Stimulated activated CD8-positive, alpha-beta memory T cell treated with anti-CD3 and anti-CD28 coated beads, Interleukin-7, amount 100 ng/mL, for 1 hour (primary cell): Measurements from ENCODE around the gene RSBN1.
A peak's percentile ranks its signal among the peaks of the same experiment; 100 is the strongest.
"Not testable (repeated sequence)": the region's sequence is repeated elsewhere in the genome, so short reads cannot be mapped to it uniquely, and the experiment has no call there.

Experiments used
- DNase-seq, 2 donors: peaks; one replicate each; pipeline ENCODE4 v3.0.0-alpha.2; 2020; ENCODE audit warnings: low read depth in 2 of 2

RSBN1 gene

GRCh38 chr1:113782406-113782805 is 29.9 kb downstream of the RSBN1 start:
- DNase-seq: no peak

- DNase-seq: no peak
These were observed 31.7 kb downstream of the RSBN1 start for GRCh38 chr1:113780374-113781146.

- no peak for DNase-seq
These were observed 32.7 kb downstream of the RSBN1 start for GRCh38 chr1:113779542-113779941.

- no peak for DNase-seq
These were observed 34.7 kb downstream of the RSBN1 start for GRCh38 chr1:113777561-113777960.

GRCh38 chr1:113770031-113770430 is 42.2 kb downstream of the RSBN1 start:
- DNase-seq: no peak

- no peak for DNase-seq
These were observed 42.7 kb downstream of the RSBN1 start for GRCh38 chr1:113769601-113769970.

- no peak for DNase-seq
These were observed 43.2 kb downstream of the RSBN1 start for GRCh38 chr1:113768916-113769600.

DNA sequence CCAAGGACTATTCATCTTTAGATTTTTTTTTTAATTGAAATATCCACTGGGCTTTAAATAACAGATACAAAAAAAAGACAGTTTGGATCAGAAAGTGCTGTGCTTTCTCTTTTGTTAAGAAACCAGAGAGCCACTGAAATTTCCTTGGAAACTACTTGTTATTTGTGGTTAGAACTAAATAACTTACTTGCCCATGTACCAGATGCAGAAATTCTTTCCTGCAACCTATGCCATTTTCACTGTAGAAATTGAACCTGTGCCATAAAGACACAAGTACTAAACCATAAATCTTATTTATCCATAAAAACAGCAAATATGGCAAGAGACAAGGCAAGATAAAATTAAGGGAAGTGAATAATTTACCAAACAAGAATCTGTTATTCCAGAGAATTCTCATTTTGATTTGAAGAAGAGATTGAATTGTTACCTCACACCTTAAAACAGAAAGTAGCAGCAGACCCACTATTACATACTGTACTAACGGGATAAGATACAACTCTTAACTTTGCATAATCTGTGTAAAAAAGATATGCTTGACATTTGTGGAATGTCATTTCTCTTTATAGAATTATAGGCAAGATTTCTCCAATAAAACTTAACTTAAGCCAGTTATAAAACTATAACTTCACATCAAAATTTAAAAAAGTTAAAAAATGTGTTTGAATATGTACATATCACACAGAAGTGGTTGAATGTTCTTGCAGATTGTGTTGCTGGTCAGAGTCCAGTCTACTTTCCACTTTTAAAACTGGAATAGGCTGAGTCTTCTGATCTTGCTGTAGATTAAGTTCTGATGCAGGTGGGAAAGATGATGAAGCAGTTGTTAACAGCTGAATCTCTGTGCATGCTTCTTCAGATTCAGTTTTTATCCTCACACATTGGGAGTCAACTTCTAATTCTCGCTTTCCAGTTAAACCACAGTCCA is 46.7 kb downstream of the RSBN1 start:
- DNase-seq: no peak

GRCh38 chr1:113763661-113764060 is 48.6 kb downstream of the RSBN1 start:
- DNase-seq: no peak

- no peak for DNase-seq
These were observed 50.3 kb downstream of the RSBN1 start for GRCh38 chr1:113761937-113762336.

GRCh38 chr1:113760102-113761080 is 51.9 kb downstream of the RSBN1 start:
- DNase-seq: no peak

DNA sequence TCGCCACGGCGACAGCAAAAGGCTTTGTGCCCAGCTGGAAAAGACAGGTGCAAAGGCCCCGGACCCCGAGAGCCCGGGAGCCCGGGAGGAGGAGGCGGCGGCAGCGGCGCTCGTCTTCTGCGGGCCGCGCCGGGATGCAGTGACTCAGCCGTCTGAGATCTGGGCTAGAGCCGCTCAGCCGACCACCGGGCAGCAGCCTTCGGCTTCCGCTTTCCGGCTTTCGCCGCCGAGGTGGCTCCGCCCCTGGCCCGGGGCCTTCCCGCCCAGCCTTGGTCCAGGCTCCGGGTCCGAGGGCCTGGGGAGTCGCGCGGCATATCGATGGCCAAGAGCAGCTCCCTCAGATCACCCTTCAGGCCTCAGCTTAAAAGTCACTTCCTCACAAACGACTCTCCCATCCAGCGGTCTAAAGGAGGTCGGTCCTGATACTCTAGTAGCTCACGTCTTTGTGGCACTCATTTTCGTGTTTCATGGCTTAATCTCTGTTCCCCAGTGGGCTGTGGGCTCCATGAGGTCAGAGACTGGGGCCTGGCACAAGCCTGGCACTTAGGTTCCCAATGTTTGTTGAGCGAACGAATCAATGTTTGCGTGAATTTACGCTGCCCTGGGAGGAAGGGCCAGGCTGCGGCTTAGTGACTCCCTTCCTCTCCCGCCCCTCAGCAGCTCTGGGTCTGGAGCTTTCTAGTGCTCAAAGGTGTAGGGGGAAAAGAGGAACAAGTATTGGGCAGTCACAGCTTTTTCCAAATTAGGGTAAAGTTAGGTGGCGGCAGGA is 52.8 kb downstream of the RSBN1 start, which contains the start of gene PHTF1:
TSS of gene PHTF1 (minus strand) at position 154 of the 769 bp plus-strand sequence. CDS start 783 bp downstream, outside the sequence.
- peak; percentile 35 to 40 for DNase-seq

DNA sequence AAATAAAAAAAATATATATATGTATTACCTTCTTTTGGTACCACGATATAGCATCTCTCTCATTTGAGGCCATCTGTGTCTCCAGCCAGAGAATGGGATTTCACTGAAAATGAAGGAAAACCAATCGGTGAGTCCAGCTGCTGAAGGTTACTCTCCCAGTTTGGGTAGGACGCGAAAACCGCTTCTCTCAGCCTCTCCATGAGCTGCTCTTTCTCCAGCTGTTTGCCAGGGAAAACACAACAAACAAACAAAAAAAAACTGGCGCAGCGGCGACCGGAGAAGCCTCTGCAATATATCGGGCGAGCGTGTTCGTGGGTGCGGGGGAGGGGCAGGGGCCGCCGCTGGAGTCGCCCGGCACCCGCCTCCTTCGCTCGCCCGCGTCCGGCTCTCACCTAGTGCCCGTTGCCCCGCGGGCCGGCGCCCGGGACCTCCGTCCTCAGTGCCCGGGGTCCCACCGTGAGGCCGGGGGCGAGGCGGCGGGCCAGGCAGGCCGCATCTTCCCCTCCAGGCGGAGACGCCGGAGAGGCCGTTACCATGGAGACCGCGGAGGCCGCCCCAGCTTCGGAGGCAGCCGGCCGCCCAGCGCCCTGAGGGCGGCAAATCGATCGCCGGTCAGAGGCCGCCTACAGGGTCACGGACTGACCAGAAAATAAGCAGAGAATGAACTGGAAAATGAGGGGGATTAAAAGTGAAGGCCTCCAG is 53.5 kb downstream of the RSBN1 start:
- DNase-seq: peak; percentile 20

DNA sequence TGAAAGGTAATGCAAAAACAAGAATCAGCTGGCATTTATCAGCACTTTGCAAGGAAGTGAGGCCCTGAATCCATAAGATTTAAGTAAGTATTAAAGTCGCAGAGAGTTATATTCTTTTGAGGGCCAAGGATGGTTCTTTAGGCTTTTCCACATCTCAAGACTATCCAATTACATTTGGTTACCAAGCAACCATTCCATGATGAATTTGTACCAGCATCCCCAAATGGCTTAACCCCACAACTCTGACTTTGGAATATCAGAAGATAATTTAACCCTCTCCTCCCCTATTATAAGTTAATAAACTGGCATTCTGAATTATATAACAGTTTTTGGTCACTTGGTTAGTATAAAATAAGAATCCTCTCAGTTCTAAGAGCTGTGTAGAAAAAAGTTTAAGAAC is 55.8 kb downstream of the RSBN1 start:
- DNase-seq: no peak

- DNase-seq: not testable (repeated sequence)
These were observed 58.9 kb downstream of the RSBN1 start for GRCh38 chr1:113753333-113753732.

- DNase-seq: no peak
These were observed 60.8 kb downstream of the RSBN1 start for GRCh38 chr1:113751516-113751915.

DNA sequence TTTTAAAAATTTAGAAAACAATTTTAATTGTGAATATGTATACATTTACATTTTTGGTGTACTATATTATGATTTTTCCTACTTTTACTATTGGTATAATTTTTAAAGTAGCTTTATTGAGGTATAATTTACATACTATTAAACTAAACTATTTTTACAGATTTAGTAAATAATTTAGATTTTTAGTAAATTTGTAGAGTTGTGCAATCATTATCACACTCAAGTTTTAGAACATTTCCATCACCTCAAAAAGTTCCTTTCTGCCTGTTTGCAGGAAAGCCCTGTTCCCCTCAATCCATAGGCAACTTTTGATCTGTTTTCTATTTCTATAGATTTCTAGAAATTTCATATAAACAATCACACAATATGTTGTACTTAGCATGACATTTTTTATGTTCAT is 61.2 kb downstream of the RSBN1 start:
- no peak for DNase-seq

GRCh38 chr1:113749402-113749801 is 62.9 kb downstream of the RSBN1 start:
- no peak for DNase-seq

DNA sequence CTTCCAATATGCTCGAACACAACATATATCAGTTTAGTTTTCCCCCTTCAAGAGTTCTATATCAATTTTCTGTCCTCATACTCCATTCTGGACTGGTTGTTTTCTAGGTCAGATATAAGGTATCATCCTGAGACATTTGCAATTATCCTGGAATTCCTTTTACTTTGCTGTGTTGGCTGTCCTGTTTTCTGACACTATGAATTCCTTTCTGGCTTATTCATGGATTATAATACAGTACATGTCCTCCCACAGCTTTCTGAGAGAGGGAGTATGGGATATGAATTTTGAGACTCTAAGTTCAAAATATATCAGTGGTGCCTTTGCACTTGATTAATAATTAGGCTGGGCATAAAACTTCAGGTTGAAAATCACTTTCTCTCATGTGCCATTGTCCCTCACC is 64.9 kb downstream of the RSBN1 start:
- no peak for DNase-seq

GRCh38 chr1:113745425-113745824 is 66.9 kb downstream of the RSBN1 start:
- DNase-seq: no peak
